Measurements from ENCODE around the gene SMYD3.

DNA sequence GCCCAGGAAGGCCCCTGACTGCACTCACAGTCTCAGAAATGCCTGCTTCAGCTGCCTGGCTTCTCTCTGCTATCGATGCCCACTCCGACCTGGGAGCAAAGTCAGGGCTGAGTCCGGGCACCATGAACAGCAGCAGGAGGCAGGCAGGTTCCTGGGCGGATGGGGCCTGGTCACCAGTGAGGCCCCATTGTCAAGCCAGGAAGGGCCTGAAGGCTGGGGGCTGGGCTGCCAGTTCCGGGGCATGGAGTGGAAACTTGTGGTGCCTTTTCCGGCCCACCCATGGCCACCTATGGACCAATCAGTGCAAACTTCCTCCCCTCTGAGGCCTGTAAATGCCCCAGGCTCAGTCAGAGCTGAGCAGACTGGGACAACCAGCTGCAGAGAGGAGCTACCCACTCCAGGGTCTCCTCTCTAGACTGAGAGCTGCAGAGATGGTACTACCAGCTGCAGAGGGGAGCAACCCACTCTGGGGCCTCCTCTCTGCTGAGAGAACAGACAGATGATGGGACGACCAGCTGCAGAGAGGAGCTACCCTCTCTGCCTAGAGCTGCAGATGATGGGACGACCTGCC is 286.5 kb downstream of the SMYD3 start:
- TF ChIP-seq CTCF (IDR thresholded peaks at IDR 0.05) (no peak), PBX3 (IDR thresholded peaks at IDR 0.05) (no peak), CHD2 (IDR thresholded peaks at IDR 0.05; ENCODE audit: low read length, partially characterized antibody) (no peak), KDM1A (IDR thresholded peaks at IDR 0.05; ENCODE audit: low read depth) (no peak), PHF8 (IDR thresholded peaks at IDR 0.05; ENCODE audit: borderline replicate concordance, low read depth) (no peak), POLR2A (IDR thresholded peaks at IDR 0.05; ENCODE audit: low read length) (no peak), BHLHE40 (IDR thresholded peaks at IDR 0.05; ENCODE audit: low read depth, low read length) (no peak), HES2 (IDR thresholded peaks at IDR 0.05) (no peak), JUNB (IDR thresholded peaks at IDR 0.05) (no peak), RAD21 (conservative IDR thresholded peaks at IDR 0.05 in 1 of 2, IDR thresholded peaks at IDR 0.05 in 1 of 2) (no peak), HOXB13 (CRISPR knock-in tag; IDR thresholded peaks at IDR 0.05; ENCODE audit: low read depth) (no peak)
